GM10248 (cell line): ENCODE results near the gene PSMD5.

Experiments
- CTCF ChIA-PET: fragments of 300-600 bp; sonication (Branson Sonifier 250); formaldehyde crosslinking; extraction: SDS; loops from one replicate; lab custom pipeline; 2021; ENCODE audit warnings: antibody characterized with exemption; lab: Yijun Ruan, JAX
- POLR2A ChIA-PET: fragments of 350-650 bp; sonication (Branson Sonifier 250); formaldehyde crosslinking; extraction: SDS; loops from one replicate; lab custom pipeline; 2020; ENCODE audit warnings: antibody characterized with exemption; lab: Yijun Ruan, JAX
- DNase-seq: peaks from one replicate; pipeline ENCODE4 v3.0.0; 2012; ENCODE audit errors: extremely low spot score
- TF ChIP-seq, protein P1 (sequence below): IDR thresholded peaks from 2 replicates; pipeline ENCODE4 v1.5.1; 2012; ENCODE audit warnings: mild to moderate bottlenecking, low read depth; ENCODE audit errors: extremely low read depth, missing control alignments, control extremely low read depth

Gene PSMD5

DNA sequence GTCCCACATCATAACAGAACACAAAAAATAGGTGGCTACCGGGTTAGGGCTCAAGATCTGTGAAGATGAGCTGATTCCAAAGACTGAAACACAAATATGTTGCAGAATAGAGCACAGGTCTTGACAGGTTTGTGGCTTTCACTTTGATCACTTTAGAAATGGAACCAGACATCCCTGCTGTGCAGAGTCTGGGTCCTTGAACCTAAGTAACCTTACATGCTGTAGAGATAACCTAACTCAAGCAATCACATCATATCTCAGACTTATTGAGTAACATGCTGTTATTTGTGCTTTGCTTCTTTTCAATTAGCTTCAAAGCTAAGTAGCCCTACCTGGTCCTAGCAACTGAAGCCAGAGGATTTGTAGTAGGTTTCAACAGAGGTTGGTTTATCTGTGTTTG is 73.8 kb downstream of the PSMD5 start:
- POLR2A ChIA-PET = interaction anchor here (1.1 kb wide), 1 partner anchor 20 kb away, joined by 3 read pairs; no protein-coding TSS in a partner anchor
- no peak for DNase-seq
- TF ChIP-seq, protein P1, sequence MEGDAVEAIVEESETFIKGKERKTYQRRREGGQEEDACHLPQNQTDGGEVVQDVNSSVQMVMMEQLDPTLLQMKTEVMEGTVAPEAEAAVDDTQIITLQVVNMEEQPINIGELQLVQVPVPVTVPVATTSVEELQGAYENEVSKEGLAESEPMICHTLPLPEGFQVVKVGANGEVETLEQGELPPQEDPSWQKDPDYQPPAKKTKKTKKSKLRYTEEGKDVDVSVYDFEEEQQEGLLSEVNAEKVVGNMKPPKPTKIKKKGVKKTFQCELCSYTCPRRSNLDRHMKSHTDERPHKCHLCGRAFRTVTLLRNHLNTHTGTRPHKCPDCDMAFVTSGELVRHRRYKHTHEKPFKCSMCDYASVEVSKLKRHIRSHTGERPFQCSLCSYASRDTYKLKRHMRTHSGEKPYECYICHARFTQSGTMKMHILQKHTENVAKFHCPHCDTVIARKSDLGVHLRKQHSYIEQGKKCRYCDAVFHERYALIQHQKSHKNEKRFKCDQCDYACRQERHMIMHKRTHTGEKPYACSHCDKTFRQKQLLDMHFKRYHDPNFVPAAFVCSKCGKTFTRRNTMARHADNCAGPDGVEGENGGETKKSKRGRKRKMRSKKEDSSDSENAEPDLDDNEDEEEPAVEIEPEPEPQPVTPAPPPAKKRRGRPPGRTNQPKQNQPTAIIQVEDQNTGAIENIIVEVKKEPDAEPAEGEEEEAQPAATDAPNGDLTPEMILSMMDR = no peak
- CTCF ChIA-PET = interaction anchor here (8.3 kb wide), 1 partner anchor 14 kb away, joined by 80 read pairs; no protein-coding TSS in a partner anchor

DNA sequence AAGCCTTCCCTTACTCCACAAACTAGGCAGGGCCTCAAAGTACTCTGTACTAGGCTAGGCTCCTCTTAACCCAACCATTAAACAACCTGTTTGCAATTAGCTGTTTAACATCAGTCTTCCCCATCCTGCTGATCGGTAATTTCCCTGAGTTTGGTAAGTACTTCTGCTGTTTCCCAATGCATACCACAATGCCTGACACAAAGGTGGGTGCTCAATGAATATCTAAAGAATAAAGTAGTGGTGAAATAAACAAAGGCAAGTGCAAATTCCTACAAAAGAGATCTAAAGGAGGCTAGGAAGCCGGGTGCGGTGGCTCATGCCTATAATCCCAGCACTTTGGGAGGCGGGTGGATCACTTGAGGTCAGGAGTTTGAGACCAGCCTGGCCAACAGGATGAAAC is 74.5 kb downstream of the PSMD5 start:
- no peak for DNase-seq
- CTCF ChIA-PET = interaction anchor here (2.7 to 8.3 kb wide), 2 partner anchors 9 to 13 kb away, joined by 10 to 80 read pairs; no protein-coding TSS in a partner anchor
- POLR2A ChIA-PET = interaction anchor here (1.1 kb wide), 1 partner anchor 21 kb away, joined by 3 read pairs; no protein-coding TSS in a partner anchor
- TF ChIP-seq, protein P1 = no peak

DNA sequence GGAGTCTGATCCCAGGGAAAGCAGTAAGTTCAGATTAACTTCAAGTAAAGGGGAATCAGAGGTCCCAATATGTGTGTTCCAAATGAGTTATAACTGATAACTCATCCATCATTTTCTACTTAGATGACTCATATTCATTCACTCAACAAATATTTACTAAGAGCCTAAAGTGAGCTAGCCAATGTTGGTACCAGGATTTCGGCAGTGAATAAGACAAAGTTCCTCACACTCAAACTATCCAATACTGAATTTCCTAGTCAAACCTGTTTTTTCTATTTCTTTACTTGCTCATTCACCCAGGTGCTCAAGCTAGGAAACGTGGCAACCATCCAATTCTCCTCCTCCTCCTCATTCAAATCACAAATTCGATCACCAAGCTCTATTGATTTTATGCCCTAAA is 75.3 kb downstream of the PSMD5 start:
- POLR2A ChIA-PET = no interaction called here
- no peak for DNase-seq
- TF ChIP-seq, protein P1 = no peak
- CTCF ChIA-PET = interaction anchor here (0.9 to 8.3 kb wide), 4 partner anchors 9 to 58 kb away, joined by 3 to 80 read pairs (median 6); no protein-coding TSS in a partner anchor
